Nephron (organoid): ENCODE data around the gene PHLDB1.
"Not testable (repeated sequence)": the region's sequence is repeated elsewhere in the genome, so short reads cannot be mapped to it uniquely, and the experiment has no call there.

Source experiments
- H3K27ac Mint-ChIP-seq, 3 experiments: 2 replicates each; pipeline ENCODE4 v1.8.0; 2020; ENCODE audit warnings: mixed read lengths in 3 of 3, mild to moderate bottlenecking in 2 of 3, moderate library complexity in 1 of 3
- H3K27me3 Mint-ChIP-seq: 2 replicates; pipeline ENCODE4 v1.8.0; 2021; ENCODE audit warnings: low read depth, mild to moderate bottlenecking, moderate library complexity, mixed read lengths
- H3K36me3 Mint-ChIP-seq: 2 replicates; pipeline ENCODE4 v1.8.0; 2020; ENCODE audit warnings: low read depth, mixed read lengths
- H3K4me1 Mint-ChIP-seq: 2 replicates; pipeline ENCODE4 v1.8.0; 2020; ENCODE audit warnings: mixed read lengths
- H3K4me3 Mint-ChIP-seq, 3 experiments: 2 replicates each; pipeline ENCODE4 v1.8.0; 2020; ENCODE audit warnings: mild to moderate bottlenecking in 3 of 3, mixed read lengths in 3 of 3, moderate library complexity in 2 of 3
- H3K9me3 Mint-ChIP-seq: 2 replicates; pipeline ENCODE4 v1.8.0; 2020; ENCODE audit warnings: mixed read lengths
- CTCF ChIP-seq, 3 experiments: fragments of 200-600 bp; sonication (generic); IDR thresholded peaks; one replicate each; pipeline ENCODE4 v1.5.0; 2021; ENCODE audit warnings: antibody characterized with exemption in 3 of 3; ENCODE audit not compliant: unreplicated experiment in 3 of 3

The PHLDB1 gene

GRCh38 chr11:118687906-118688305 is 80.5 kb downstream of the PHLDB1 start:
- Mint-ChIP-seq H3K4me1 (peaks cover 10% of the 10 kb centered on the region), H3K36me3 (no peaks in the 10 kb centered on the region), H3K4me3 (peak overlapping the region in 1 of 3 experiments; percentile 37), H3K27me3 (peaks cover 5% of the 10 kb centered on the region), H3K27ac (peak overlapping the region in 2 of 3 experiments; percentile 51 to 73), H3K9me3 (no peaks in the 10 kb centered on the region)
- TF ChIP-seq CTCF (IDR thresholded peaks at IDR 0.05; ENCODE audit: unreplicated experiment in 3 of 3), result no peak

DNA sequence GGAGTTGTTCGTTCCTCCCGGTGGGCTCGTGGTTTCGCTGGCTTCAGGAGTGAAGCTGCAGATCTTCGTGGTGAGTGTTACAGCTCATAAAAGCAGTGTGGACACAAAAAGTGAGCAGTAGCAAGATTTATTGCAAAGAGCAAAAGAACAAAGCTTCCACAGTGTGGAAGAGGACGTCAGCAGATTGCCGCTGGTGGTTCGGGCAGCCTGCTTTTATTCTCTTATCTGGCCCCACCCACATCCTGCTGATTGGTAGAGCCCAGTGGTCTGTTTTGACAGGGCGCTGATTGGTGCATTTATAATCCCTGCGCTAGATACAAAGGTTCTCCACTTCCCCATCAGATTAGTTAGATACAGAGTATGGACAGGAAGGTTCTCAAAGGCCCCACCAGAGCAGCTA is 80.9 kb downstream of the PHLDB1 start:
- H3K4me1 Mint-ChIP-seq, result peaks cover 14% of the 10 kb centered on the region
- peak overlapping the region in 2 of 3 experiments; percentile 51 to 73 for H3K27ac Mint-ChIP-seq
- peak overlapping the region in 1 of 3 experiments; percentile 37 for H3K4me3 Mint-ChIP-seq
- not testable (repeated sequence) for H3K27me3 Mint-ChIP-seq, H3K36me3 Mint-ChIP-seq, H3K9me3 Mint-ChIP-seq

DNA sequence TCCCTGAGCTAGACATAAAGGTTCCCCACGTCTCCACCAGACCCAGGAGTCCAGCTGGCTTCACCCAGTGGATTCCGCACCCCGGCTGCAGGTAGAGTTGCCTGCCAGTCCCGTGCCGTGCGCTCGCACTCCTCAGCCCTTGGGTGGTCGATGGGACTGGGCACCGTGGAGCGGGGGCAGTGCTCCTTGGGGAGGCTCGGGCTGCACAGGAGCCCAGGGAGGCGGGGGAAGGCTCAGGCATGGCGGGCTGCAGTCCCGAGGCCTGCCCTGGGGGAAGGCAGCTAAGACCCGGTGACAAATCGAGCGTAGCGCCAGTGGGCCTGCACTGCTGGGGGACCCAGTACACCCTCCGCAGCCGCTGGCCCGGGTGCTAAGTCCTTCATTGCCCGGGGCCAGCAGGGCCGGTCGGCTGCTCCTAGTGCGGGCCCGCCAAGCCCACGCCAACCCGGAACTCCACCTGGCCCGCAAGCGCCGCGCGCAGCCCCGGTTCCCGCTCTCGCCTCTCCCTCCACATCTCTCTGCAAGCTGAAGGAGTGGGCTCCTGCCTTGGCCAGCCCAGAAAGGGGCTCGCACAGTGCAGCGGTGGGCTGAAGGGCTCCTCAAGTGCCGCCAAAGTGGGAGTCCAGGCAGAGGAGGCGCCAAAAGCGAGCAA is 81.6 kb downstream of the PHLDB1 start:
- H3K27ac Mint-ChIP-seq, result peak overlapping the region in 1 of 3 experiments; percentile 73
- no peaks in the 10 kb centered on the region for H3K9me3 Mint-ChIP-seq
- no peak for TF ChIP-seq CTCF (IDR thresholded peaks at IDR 0.05; ENCODE audit: unreplicated experiment in 3 of 3)
- H3K4me1 Mint-ChIP-seq, result peaks cover 15% of the 10 kb centered on the region
- H3K36me3 Mint-ChIP-seq, result no peaks in the 10 kb centered on the region
- H3K4me3 Mint-ChIP-seq, result no peak overlapping the region
- peaks cover 5% of the 10 kb centered on the region for H3K27me3 Mint-ChIP-seq

GRCh38 chr11:118689503-118689851 is 82.1 kb downstream of the PHLDB1 start:
- peaks cover 5% of the 10 kb centered on the region for H3K27me3 Mint-ChIP-seq
- no peak for TF ChIP-seq CTCF (IDR thresholded peaks at IDR 0.05; ENCODE audit: unreplicated experiment in 3 of 3)
- peaks cover 15% of the 10 kb centered on the region for H3K4me1 Mint-ChIP-seq
- no peak overlapping the region for H3K4me3 Mint-ChIP-seq
- H3K27ac Mint-ChIP-seq, result peak overlapping the region in 1 of 3 experiments; percentile 54
- H3K36me3 Mint-ChIP-seq, result no peaks in the 10 kb centered on the region
- no peaks in the 10 kb centered on the region for H3K9me3 Mint-ChIP-seq

GRCh38 chr11:118689852-118690552 is 82.6 kb downstream of the PHLDB1 start:
- TF ChIP-seq CTCF (IDR thresholded peaks at IDR 0.05; ENCODE audit: unreplicated experiment in 3 of 3), result peak; percentile 88 to 94 (median 94)
- H3K4me3 Mint-ChIP-seq, result peak overlapping the region; percentile 75 to 83 (median 83)
- H3K4me1 Mint-ChIP-seq, result peaks cover 15% of the 10 kb centered on the region
- peaks cover 5% of the 10 kb centered on the region for H3K27me3 Mint-ChIP-seq
- no peaks in the 10 kb centered on the region for H3K9me3 Mint-ChIP-seq
- H3K36me3 Mint-ChIP-seq, result no peaks in the 10 kb centered on the region
- H3K27ac Mint-ChIP-seq, result peak overlapping the region; percentile 54 to 93 (median 74)

GRCh38 chr11:118690553-118691304 is 83.3 kb downstream of the PHLDB1 start:
- no peaks in the 10 kb centered on the region for H3K9me3 Mint-ChIP-seq
- H3K36me3 Mint-ChIP-seq, result no peaks in the 10 kb centered on the region
- peaks cover 5% of the 10 kb centered on the region for H3K27me3 Mint-ChIP-seq
- H3K27ac Mint-ChIP-seq, result peak overlapping the region in 2 of 3 experiments; percentile 74 to 93
- TF ChIP-seq CTCF (IDR thresholded peaks at IDR 0.05; ENCODE audit: unreplicated experiment in 3 of 3), result no peak
- H3K4me1 Mint-ChIP-seq, result peaks cover 15% of the 10 kb centered on the region
- H3K4me3 Mint-ChIP-seq, result peak overlapping the region; percentile 29 to 50 (median 44)
